H9 (cell line): Measurements from ENCODE around the gene TRAFD1. TPM values are rescaled to one million over a fixed set of nuclear protein-coding genes. Genes with fewer than 3 reads are reported as not detected.

Experiments
- DNase-seq: peaks from one replicate; pipeline ENCODE4 v3.0.0-alpha.2; 2017
- H2AFZ ChIP-seq: one replicate; pipeline ENCODE4 v1.6.1; 2013; ENCODE audit warnings: mild to moderate bottlenecking, low read length, control low read depth, moderate library complexity
- H2AK5ac ChIP-seq: 2 replicates; pipeline ENCODE4 v1.6.1; 2013; ENCODE audit warnings: low read length, control low read depth, mixed read lengths; ENCODE audit not compliant: insufficient read length
- H2BK120ac ChIP-seq: one replicate; pipeline ENCODE4 v1.6.1; 2013; ENCODE audit warnings: low read depth, mild to moderate bottlenecking, low read length, control low read depth, inconsistent platforms; ENCODE audit not compliant: poor library complexity, severe bottlenecking
- H2BK12ac ChIP-seq: 2 replicates; pipeline ENCODE4 v1.6.1; 2013; ENCODE audit warnings: low read length, control low read depth, mixed read lengths, low read depth; ENCODE audit not compliant: insufficient read length
- H2BK15ac ChIP-seq: 2 replicates; pipeline ENCODE4 v1.6.1; 2013; ENCODE audit warnings: low read depth, low read length, control low read depth
- H2BK20ac ChIP-seq: one replicate; pipeline ENCODE4 v1.6.1; 2013; ENCODE audit warnings: low read depth, mild to moderate bottlenecking, low read length, control low read depth, inconsistent platforms; ENCODE audit not compliant: poor library complexity, severe bottlenecking
- H2BK5ac ChIP-seq: 2 replicates; pipeline ENCODE4 v1.6.1; 2013; ENCODE audit warnings: low read length, control low read depth, mixed read lengths; ENCODE audit not compliant: insufficient read length
- H3K14ac ChIP-seq: 2 replicates; pipeline ENCODE4 v1.6.1; 2013; ENCODE audit warnings: low read length, control low read depth; ENCODE audit not compliant: insufficient read depth
- H3K18ac ChIP-seq: 2 replicates; pipeline ENCODE4 v1.6.1; 2013; ENCODE audit warnings: low read depth, mild to moderate bottlenecking, mixed read lengths, low read length, control low read depth; ENCODE audit not compliant: insufficient read length
- H3K23ac ChIP-seq: 2 replicates; pipeline ENCODE4 v1.6.1; 2013; ENCODE audit warnings: low read length, control low read depth, mixed read lengths, low read depth; ENCODE audit not compliant: insufficient read length
- H3K23me2 ChIP-seq: 2 replicates; pipeline ENCODE4 v1.6.1; 2013; ENCODE audit warnings: low read depth, mild to moderate bottlenecking, mixed read lengths, low read length, control low read depth; ENCODE audit not compliant: insufficient read length, poor library complexity, severe bottlenecking
- H3K27ac ChIP-seq: 2 replicates; pipeline ENCODE4 v1.5.1; 2013; ENCODE audit warnings: low read length, control low read depth, mixed read lengths, low read depth; ENCODE audit not compliant: insufficient read length
- H3K27me3 ChIP-seq: 2 replicates; pipeline ENCODE4 v1.6.1; 2013; ENCODE audit warnings: low read length, control low read depth, inconsistent platforms; ENCODE audit not compliant: insufficient read depth
- H3K4ac ChIP-seq: 2 replicates; pipeline ENCODE4 v1.6.1; 2013; ENCODE audit warnings: low read depth, mild to moderate bottlenecking, control low read depth, inconsistent platforms, low read length, moderate library complexity
- H3K4me1 ChIP-seq: 2 replicates; pipeline ENCODE4 v1.6.1; 2013; ENCODE audit warnings: low read length, control low read depth, inconsistent platforms; ENCODE audit not compliant: insufficient read depth
- H3K4me2 ChIP-seq: 2 replicates; pipeline ENCODE4 v1.6.1; 2013; ENCODE audit warnings: low read length, control low read depth, mixed read lengths; ENCODE audit not compliant: insufficient read length, insufficient read depth
- H3K56ac ChIP-seq: 2 replicates; pipeline ENCODE4 v1.6.1; 2013; ENCODE audit warnings: low read depth, mild to moderate bottlenecking, mixed read lengths, low read length, control low read depth; ENCODE audit not compliant: insufficient read length
- H3K79me1 ChIP-seq: 2 replicates; pipeline ENCODE4 v1.6.1; 2013; ENCODE audit warnings: low read depth, mild to moderate bottlenecking, moderate library complexity, low read length, control low read depth, inconsistent platforms; ENCODE audit not compliant: insufficient read depth, poor library complexity, severe bottlenecking
- H3K79me2 ChIP-seq: 2 replicates; pipeline ENCODE4 v1.6.1; 2013; ENCODE audit warnings: low read length, control low read depth, inconsistent platforms; ENCODE audit not compliant: insufficient read depth
- H3K9ac ChIP-seq: 2 replicates; pipeline ENCODE4 v1.6.1; 2013; ENCODE audit warnings: low read length, control low read depth, mixed read lengths; ENCODE audit not compliant: insufficient read length; ENCODE audit errors: extremely low read depth
- H3K9me3 ChIP-seq: one replicate; pipeline ENCODE4 v1.6.1; 2013; ENCODE audit warnings: low read depth, low read length, inconsistent platforms; ENCODE audit not compliant: control insufficient read depth
- H3T11ph ChIP-seq: one replicate; pipeline ENCODE4 v1.6.1; 2013; ENCODE audit warnings: mild to moderate bottlenecking, low read length, control low read depth, inconsistent platforms
- H4K20me1 ChIP-seq: one replicate; pipeline ENCODE4 v1.6.1; 2013; ENCODE audit not compliant: control insufficient read depth, insufficient read length, insufficient read depth
- H4K5ac ChIP-seq: 2 replicates; pipeline ENCODE4 v1.6.1; 2013; ENCODE audit warnings: low read depth, mild to moderate bottlenecking, mixed read lengths, low read length, control low read depth; ENCODE audit not compliant: insufficient read length
- H4K8ac ChIP-seq: replicated peaks from 2 replicates; pipeline ENCODE4 v1.6.1; 2013; ENCODE audit warnings: low read length, control low read depth, mixed read lengths, low read depth; ENCODE audit not compliant: insufficient read length
- H4K91ac ChIP-seq: 2 replicates; pipeline ENCODE4 v1.6.1; 2013; ENCODE audit warnings: low read depth, mild to moderate bottlenecking, moderate library complexity, mixed read lengths, low read length, control low read depth; ENCODE audit not compliant: insufficient read length
- H3K27ac Mint-ChIP-seq, 3 experiments: 2 replicates in 2 of 3; 3 replicates in 1 of 3; pipeline ENCODE4 v1.8.0; 2020 to 2021; ENCODE audit warnings: mixed read lengths in 3 of 3, mild to moderate bottlenecking in 1 of 3, moderate library complexity in 1 of 3
- H3K27me3 Mint-ChIP-seq: 2 replicates; pipeline ENCODE4 v1.8.0; 2021; ENCODE audit warnings: low read depth, mild to moderate bottlenecking, moderate library complexity, mixed read lengths
- H3K36me3 Mint-ChIP-seq, 3 experiments: 2 replicates in 2 of 3; 3 replicates in 1 of 3; pipeline ENCODE4 v1.8.0; 2020 to 2021; ENCODE audit warnings: low read depth in 3 of 3, mixed read lengths in 3 of 3; ENCODE audit not compliant: insufficient read depth in 1 of 3
- H3K4me1 Mint-ChIP-seq, 2 experiments: 2 replicates each; pipeline ENCODE4 v1.8.0; 2020; ENCODE audit warnings: mixed read lengths in 2 of 2
- H3K4me3 Mint-ChIP-seq, 2 experiments: 2 replicates in 1 of 2; 3 replicates in 1 of 2; pipeline ENCODE4 v1.8.0; 2020 to 2021; ENCODE audit warnings: mild to moderate bottlenecking in 2 of 2, mixed read lengths in 2 of 2, moderate library complexity in 1 of 2
- H3K9me3 Mint-ChIP-seq, 2 experiments: 2 replicates in 1 of 2; 3 replicates in 1 of 2; pipeline ENCODE4 v1.8.0; 2020; ENCODE audit warnings: mild to moderate bottlenecking in 2 of 2, mixed read lengths in 2 of 2, moderate library complexity in 1 of 2
- CTCF ChIP-seq: fragments of 200-600 bp; sonication (generic); conservative IDR thresholded peaks from 3 replicates; pipeline ENCODE4 v1.8.0; 2021; ENCODE audit warnings: antibody characterized with exemption, mild to moderate bottlenecking
- WGBS: extraction: QIAGEN DNeasy Blood & Tissue Kit; methylation state at CpG from one replicate; pipeline ENCODE4 v1.1.7; 2013; ENCODE audit warnings: missing lambda C conversion rate, low lambda C conversion rate, mixed read lengths; ENCODE audit not compliant: insufficient read length; ENCODE audit errors: extremely low coverage; 5-methylcytosine and 5-hydroxymethylcytosine counted together
- total RNA-seq: library from RNA; stranded (reverse); gene quantifications from 2 replicates; pipeline ENCODE4 v1.2.1, GENCODE V29; 2021

Gene TRAFD1
- total RNA-seq, 1 experiment from 2014 or later = 32.0 TPM

GRCh38 chr12:112163471-112163991 lies 38.2 kb downstream of the TRAFD1 start:
- Histone ChIP-seq H3K27me3 (no peaks in the 10 kb centered on the region), H4K20me1 (peaks cover 4% of the 10 kb centered on the region), H3K18ac (no peak overlapping the region), H3K4me1 (no peaks in the 10 kb centered on the region), H3K4me2 (no peak overlapping the region), H3K14ac (no peak overlapping the region), H3K23me2 (no peaks in the 10 kb centered on the region), H2BK120ac (no peak overlapping the region), H3K27ac (no peak overlapping the region), H2AK5ac (no peak overlapping the region), H4K8ac (no peak overlapping the region), H2AFZ (no peak overlapping the region), H3T11ph (no peak overlapping the region), H2BK5ac (no peak overlapping the region), H3K56ac (no peak overlapping the region), H3K9me3 (no peaks in the 10 kb centered on the region), H3K79me1 (no peaks in the 10 kb centered on the region), H3K79me2 (no peaks in the 10 kb centered on the region), H2BK20ac (no peak overlapping the region), H2BK15ac (no peak overlapping the region), H3K9ac (no peak overlapping the region), H3K23ac (no peak overlapping the region), H4K5ac (no peak overlapping the region), H4K91ac (no peak overlapping the region), H2BK12ac (no peak overlapping the region), H3K4ac (no peak overlapping the region)
- Mint-ChIP-seq H3K27me3 (peaks cover 1% of the 10 kb centered on the region; the same call in 1 of the 2 replicates), H3K4me1 (0 out of 4 replicates have a peak, but pooled peaks cover 0 to 2% of the 10 kb centered on the region in 2 experiments), H3K4me3 (no peak overlapping the region), H3K27ac (0 out of 7 replicates have a peak overlapping the region, but pooled peaks of 1 of the 3 experiments have one; percentile 18), H3K36me3 (peaks cover 27 to 45% (median 40%) of the 10 kb centered on the region in 3 experiments), H3K9me3 (peaks cover 4% of the 10 kb centered on the region in 2 experiments; a peak in 3 of 5 replicates)
- DNase-seq = no peak
- no CpG with 5 or more reads among the region's 22 CpGs for WGBS
- TF ChIP-seq CTCF = no peak
